IPS-NIHi11 (cell line): ENCODE measurements around the gene UNC93A.
"Not testable (repeated sequence)": the region's sequence is repeated elsewhere in the genome, so short reads cannot be mapped to it uniquely, and the experiment has no call there.

Experiments
- DNase-seq: peaks from one replicate; pipeline ENCODE4 v3.0.0; 2012; ENCODE audit warnings: mixed read lengths, low spot score

The UNC93A gene

GRCh38 chr6:167270499-167271311, 20.4 kb upstream of the UNC93A start:
- no peak for DNase-seq

GRCh38 chr6:167272151-167272550, 19.0 kb upstream of the UNC93A start:
- DNase-seq, result no peak

DNA sequence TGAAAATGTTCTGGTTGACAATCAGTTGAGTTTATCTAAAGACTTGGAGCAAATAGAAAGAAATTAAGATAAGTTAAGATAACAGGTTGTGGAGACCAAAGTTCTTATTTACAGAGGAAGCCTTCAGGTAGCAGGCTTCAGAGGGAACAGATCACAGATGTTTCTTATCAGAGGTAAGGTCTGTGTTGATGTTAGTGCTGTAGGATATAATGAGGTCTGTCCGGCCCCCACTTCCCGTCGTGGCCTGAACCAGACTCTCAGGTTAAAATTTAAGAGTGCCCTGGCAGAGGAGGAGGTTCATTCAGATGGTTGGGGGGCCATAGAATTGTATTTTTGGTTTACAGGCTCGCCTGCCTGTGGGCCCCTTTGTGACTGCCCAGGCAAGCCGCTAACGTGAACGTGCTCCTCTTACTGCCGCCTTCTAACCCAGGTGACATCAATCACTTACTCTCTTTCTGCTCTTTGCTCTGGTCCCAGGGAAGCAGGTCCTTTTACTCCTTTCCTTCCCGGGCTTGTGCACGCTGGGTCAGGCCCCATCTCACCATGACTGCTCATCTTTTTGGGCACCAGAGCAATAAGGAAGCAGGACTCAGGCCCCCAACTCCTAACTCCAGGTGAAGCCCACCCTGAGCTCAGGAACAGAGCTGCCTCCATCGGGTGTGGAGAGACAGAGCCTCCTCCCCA, 18.3 kb upstream of the UNC93A start:
- no peak for DNase-seq

GRCh38 chr6:167274270-167274669, 16.8 kb upstream of the UNC93A start:
- no peak for DNase-seq

DNA sequence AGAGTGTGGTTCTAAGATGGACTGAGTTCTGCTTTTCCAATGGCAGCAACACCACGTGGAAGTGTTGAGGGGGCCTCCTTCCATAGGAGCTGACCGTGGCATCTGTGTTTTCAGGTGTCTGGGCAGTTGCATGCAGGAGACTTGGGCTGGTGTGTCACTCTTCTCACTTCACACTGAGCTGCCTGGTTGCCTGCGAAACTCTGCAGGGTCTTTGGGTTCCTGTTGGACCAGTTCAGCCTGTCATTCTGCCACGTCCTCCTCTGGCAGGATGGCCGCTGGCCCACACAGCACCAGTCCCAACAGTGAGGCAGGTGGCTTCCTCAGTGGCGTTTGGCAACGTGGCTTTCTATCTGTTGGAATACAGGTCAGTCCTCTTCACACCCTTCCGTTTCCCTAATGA, 16.1 kb upstream of the UNC93A start:
- no peak for DNase-seq

- DNase-seq, result no peak
These were observed 15.7 kb upstream of the UNC93A start for GRCh38 chr6:167275436-167275835.

GRCh38 chr6:167276772-167277533, 14.2 kb upstream of the UNC93A start:
- no peak for DNase-seq

- DNase-seq, result not testable (repeated sequence)
These were observed 12.8 kb upstream of the UNC93A start for GRCh38 chr6:167278173-167278940.

GRCh38 chr6:167279766-167280446, 11.2 kb upstream of the UNC93A start:
- DNase-seq, result no peak

DNA sequence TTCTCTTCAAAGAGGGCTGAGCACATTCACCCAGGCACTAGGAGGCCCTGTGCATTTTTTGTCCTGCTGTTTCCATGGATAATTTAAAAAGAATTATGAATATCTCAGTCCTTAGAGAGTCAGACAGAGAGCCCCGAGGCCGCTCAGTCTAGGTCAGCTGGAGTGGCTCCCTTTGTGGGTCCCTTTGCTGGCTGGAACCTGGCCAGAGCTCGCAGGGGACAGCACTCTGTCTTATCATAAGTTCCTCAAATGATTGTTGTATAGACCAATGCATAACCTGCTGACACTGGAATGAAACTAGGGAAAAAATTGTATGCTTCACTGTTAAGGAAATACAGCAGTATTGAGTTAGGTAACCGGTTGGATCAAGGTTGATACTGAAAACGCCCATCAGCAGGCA, 10.6 kb upstream of the UNC93A start:
- not testable (repeated sequence) for DNase-seq

DNA sequence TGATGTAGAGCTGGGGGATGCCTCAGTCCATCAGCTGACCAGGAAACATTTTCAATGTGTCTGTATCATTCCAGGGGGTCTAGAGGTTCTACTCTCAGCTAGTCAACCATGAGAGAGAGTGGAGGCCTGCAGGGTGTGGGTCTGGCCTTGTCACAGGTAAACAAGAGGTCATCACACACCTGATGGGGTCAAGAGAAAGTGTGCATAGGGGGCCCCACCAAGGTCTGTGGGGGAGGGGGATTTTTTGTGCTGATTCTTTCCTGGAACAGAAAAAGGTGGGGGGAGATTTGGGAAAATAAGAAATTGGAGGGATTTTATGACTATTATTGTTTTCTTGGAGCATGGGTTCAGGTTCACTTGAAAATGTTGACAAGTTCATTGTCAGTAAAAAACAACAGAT, 8.9 kb upstream of the UNC93A start:
- DNase-seq, result no peak

- not testable (repeated sequence) for DNase-seq
These were observed 6.5 kb upstream of the UNC93A start for GRCh38 chr6:167284565-167284964.

GRCh38 chr6:167285077-167285770, 5.9 kb upstream of the UNC93A start:
- no peak for DNase-seq

GRCh38 chr6:167287513-167288048, 3.5 kb upstream of the UNC93A start:
- DNase-seq, result no peak

- DNase-seq, result not testable (repeated sequence)
These were observed 2.4 kb upstream of the UNC93A start for GRCh38 chr6:167288591-167289225.

GRCh38 chr6:167289291-167289690, 1.8 kb upstream of the UNC93A start:
- not testable (repeated sequence) for DNase-seq

DNA sequence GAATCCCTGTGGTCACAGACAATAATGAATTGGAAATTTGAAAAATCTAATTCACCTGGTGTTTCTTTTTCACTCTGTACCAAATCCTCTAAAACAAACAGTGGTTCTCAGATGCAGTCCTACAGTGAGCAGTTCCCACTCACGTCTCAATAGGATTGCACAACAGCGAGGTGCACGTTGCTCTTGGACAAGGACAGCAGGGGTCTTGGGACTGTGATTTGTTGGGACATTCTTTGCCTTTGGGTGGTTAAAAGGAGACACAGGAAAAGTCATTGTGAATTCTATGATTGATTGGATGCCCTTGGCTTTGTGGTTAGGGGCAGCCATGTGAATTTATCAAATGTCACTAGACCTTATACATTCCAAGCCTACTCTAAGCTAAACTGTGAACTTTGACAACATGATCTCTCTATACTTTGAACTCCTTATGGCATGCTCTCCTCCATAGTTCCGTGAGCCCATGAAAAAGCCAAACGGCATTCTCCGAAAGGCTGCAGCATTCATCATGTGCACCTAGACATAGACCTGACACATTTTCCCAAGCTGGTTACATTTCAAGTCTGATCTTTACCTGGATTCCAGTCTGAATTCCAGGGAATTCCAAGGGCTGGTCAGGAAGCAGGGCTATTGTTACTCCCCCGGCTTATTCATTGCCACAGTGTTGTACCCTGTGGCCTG, 647 bp downstream of the UNC93A start:
- no peak for DNase-seq

GRCh38 chr6:167292301-167293087, 1.4 kb downstream of the UNC93A start:
- DNase-seq, result no peak
